Retina (tissue), 1 donor: Measurements from ENCODE around the gene MYO1D.
"Not testable (repeated sequence)": the region's sequence is repeated elsewhere in the genome, so short reads cannot be mapped to it uniquely, and the experiment has no call there.

Experiments
- DNase-seq: peaks from one replicate; pipeline ENCODE4 v3.0.0-alpha.2; 2016

The MYO1D gene

GRCh38 chr17:32771396-32771795 lies 105.5 kb downstream of the MYO1D start:
- no peak for DNase-seq

GRCh38 chr17:32769846-32770245 lies 107.1 kb downstream of the MYO1D start:
- DNase-seq = no peak

GRCh38 chr17:32763855-32764439 lies 113.0 kb downstream of the MYO1D start:
- no peak for DNase-seq

- DNase-seq = no peak
Measured at GRCh38 chr17:32759476-32759875, 117.4 kb downstream of the MYO1D start.

GRCh38 chr17:32757963-32758362 lies 119.0 kb downstream of the MYO1D start:
- no peak for DNase-seq

GRCh38 chr17:32756696-32757095 lies 120.2 kb downstream of the MYO1D start:
- DNase-seq = no peak

GRCh38 chr17:32755045-32755805 lies 121.7 kb downstream of the MYO1D start:
- peak; percentile 38 for DNase-seq

- DNase-seq = no peak
Measured at GRCh38 chr17:32752934-32753333, 124.0 kb downstream of the MYO1D start.

GRCh38 chr17:32747856-32748255 lies 129.1 kb downstream of the MYO1D start:
- DNase-seq = no peak

- no peak for DNase-seq
Measured at GRCh38 chr17:32746698-32747097, 130.2 kb downstream of the MYO1D start.

- DNase-seq = no peak
Measured at GRCh38 chr17:32746280-32746679, 130.6 kb downstream of the MYO1D start.

- no peak for DNase-seq
Measured at GRCh38 chr17:32742681-32743538, 134.0 kb downstream of the MYO1D start.

- DNase-seq = no peak
Measured at GRCh38 chr17:32741381-32741780, 135.5 kb downstream of the MYO1D start.

GRCh38 chr17:32739722-32740121 lies 137.2 kb downstream of the MYO1D start:
- DNase-seq = no peak

GRCh38 chr17:32739151-32739550 lies 137.8 kb downstream of the MYO1D start:
- DNase-seq = not testable (repeated sequence)

GRCh38 chr17:32733401-32733800 lies 143.5 kb downstream of the MYO1D start:
- DNase-seq = no peak

GRCh38 chr17:32732900-32733299 lies 144.0 kb downstream of the MYO1D start:
- DNase-seq = no peak

- DNase-seq = no peak
Measured at GRCh38 chr17:32732296-32732642, 144.7 kb downstream of the MYO1D start.

- no peak for DNase-seq
Measured at GRCh38 chr17:32731556-32732295, 145.2 kb downstream of the MYO1D start.

- DNase-seq = no peak
Measured at GRCh38 chr17:32727681-32728080, 149.2 kb downstream of the MYO1D start.

- no peak for DNase-seq
Measured at GRCh38 chr17:32725697-32726096, 151.2 kb downstream of the MYO1D start.

GRCh38 chr17:32723310-32723955 lies 153.5 kb downstream of the MYO1D start:
- DNase-seq = no peak

GRCh38 chr17:32722733-32723132 lies 154.2 kb downstream of the MYO1D start:
- DNase-seq = no peak
